OCI-LY7 (cell line): ENCODE results near the gene PDZD7. TPM values are rescaled to one million over a fixed set of nuclear protein-coding genes. Genes with fewer than 3 reads are reported as not detected.

ENCODE experiments used
- BruUV-seq: library from RNA; stranded (reverse); fragments of 400-500 nt; replicated peaks from 2 replicates; lab custom pipeline; 2021; lab: Mats Ljungman, UMichigan
- CTCF ChIA-PET: fragments of 300-600 bp; sonication (Branson Sonifier 250); formaldehyde crosslinking; loops from one replicate; lab custom pipeline; 2022; ENCODE audit warnings: antibody characterized with exemption; ENCODE audit not compliant: unreplicated experiment; lab: Charles Lee
- POLR2A ChIA-PET: fragments of 300-600 bp; sonication (Branson Sonifier 250); formaldehyde crosslinking; loops from one replicate; lab custom pipeline; 2022; ENCODE audit warnings: antibody characterized with exemption; lab: Charles Lee
- DNase-seq: peaks from one replicate; pipeline ENCODE4 v3.0.0-alpha.2; 2015; ENCODE audit warnings: low spot score
- H2AFZ ChIP-seq: fragments of 200-600 bp; sonication (generic), shearing (Covaris generic); 2 replicates; pipeline ENCODE4 v1.6.1; 2014; ENCODE audit warnings: mild to moderate bottlenecking, antibody characterized with exemption, low read length, moderate library complexity
- H3K27ac ChIP-seq: fragments of 200-600 bp; sonication (generic); 2 replicates; pipeline ENCODE4 v1.5.1; 2014; ENCODE audit warnings: mixed run types, low read depth, mild to moderate bottlenecking, moderate library complexity, low read length, inconsistent platforms; ENCODE audit not compliant: poor library complexity, severe bottlenecking
- H3K36me3 ChIP-seq: fragments of 200-600 bp; sonication (generic); 2 replicates; pipeline ENCODE4 v1.6.1; 2014; ENCODE audit warnings: mild to moderate bottlenecking, antibody characterized with exemption, low read length, moderate library complexity, mixed read lengths; ENCODE audit not compliant: insufficient read depth
- H3K4me1 ChIP-seq: fragments of 200-600 bp; sonication (generic); 2 replicates; pipeline ENCODE4 v1.5.1; 2014; ENCODE audit warnings: mild to moderate bottlenecking, low read length; ENCODE audit not compliant: insufficient read depth, poor library complexity, severe bottlenecking
- H3K4me2 ChIP-seq: fragments of 200-600 bp; sonication (generic); 2 replicates; pipeline ENCODE4 v1.6.1; 2014; ENCODE audit warnings: mild to moderate bottlenecking, low read length
- H3K4me3 ChIP-seq: fragments of 200-600 bp; sonication (generic); 2 replicates; pipeline ENCODE4 v1.5.1; 2014; ENCODE audit warnings: mild to moderate bottlenecking, low read depth, low read length; ENCODE audit not compliant: poor library complexity, severe bottlenecking
- H3K79me2 ChIP-seq: fragments of 200-600 bp; sonication (generic); 2 replicates; pipeline ENCODE4 v1.6.1; 2016; ENCODE audit warnings: low read depth, mild to moderate bottlenecking, low read length, moderate library complexity, mixed read lengths; ENCODE audit not compliant: insufficient read depth
- H3K9me2 ChIP-seq: fragments of 200-600 bp; sonication (generic); 2 replicates; pipeline ENCODE4 v1.6.1; 2016; ENCODE audit warnings: mild to moderate bottlenecking, low read length, mixed read lengths; ENCODE audit not compliant: insufficient read depth
- H3K9me3 ChIP-seq: fragments of 200-600 bp; sonication (generic); 2 replicates; pipeline ENCODE4 v1.6.1; 2014; ENCODE audit warnings: mild to moderate bottlenecking, mixed run types, low read length, mixed read lengths
- H4K20me1 ChIP-seq: fragments of 200-600 bp; sonication (generic); 2 replicates; pipeline ENCODE4 v1.6.1; 2014; ENCODE audit warnings: mild to moderate bottlenecking, antibody characterized with exemption, low read length, moderate library complexity, mixed read lengths; ENCODE audit not compliant: insufficient read depth
- CTCF ChIP-seq: fragments of 200-600 bp; sonication (generic); conservative IDR thresholded peaks from 2 replicates; pipeline ENCODE4 v1.5.1; 2014; ENCODE audit warnings: mild to moderate bottlenecking, antibody characterized with exemption, low read length, moderate library complexity, mixed read lengths
- EZH2phosphoT487 ChIP-seq: fragments of 200-600 bp; sonication (generic); IDR thresholded peaks from 2 replicates; pipeline ENCODE4 v1.6.1; 2018; ENCODE audit warnings: low read depth, borderline replicate concordance, mild to moderate bottlenecking, mixed run types, antibody characterized with exemption, low read length, moderate library complexity, mixed read lengths
- intact Hi-C: fragments of 100-400 bp; cut with micrococcal nuclease; formaldehyde crosslinking; loops from one replicate; pipeline ENCODE4 v1.10.0; 2022; ENCODE audit not compliant: unreplicated experiment
- total RNA-seq, 2 experiments: library from RNA; depleted of rRNA in 1 of 2; stranded (reverse); fragments of >200 nt in 1 of 2; shearing (Covaris generic) in 1 of 2; gene quantifications; 2 replicates each; pipeline ENCODE4 v1.2.3, GENCODE V29; 2014 to 2022

PDZD7 gene
- total RNA-seq, 2 experiments from 2014 or later, result 1.6 to 2.1 TPM

GRCh38 chr10:101054876-101055275 is 23.9 kb upstream of the PDZD7 start:
- Histone ChIP-seq H3K9me3 (no peaks in the 10 kb centered on the region), H3K4me1 (peaks cover 78% of the 10 kb centered on the region), H3K27ac (no peak overlapping the region), H3K4me3 (no peak overlapping the region), H4K20me1 (peaks cover 13% of the 10 kb centered on the region; the same call in 1 of the 2 replicates), H2AFZ (no peak overlapping the region), H3K79me2 (peaks cover 66% of the 10 kb centered on the region), H3K9me2 (no peaks in the 10 kb centered on the region), H3K36me3 (peaks cover 48% of the 10 kb centered on the region), H3K4me2 (peak overlapping the region; percentile 76; the same call in 1 of the 2 replicates)
- no peak for DNase-seq
- intact Hi-C loops, result loop anchor here (5.0 kb wide), 1 partner anchor 87 kb away; no protein-coding TSS in a partner anchor
- ChIA-PET POLR2A (interaction anchor here (1.0 to 1.3 kb wide), 2 partner anchors 10 to 12 kb away, joined by 5 read pairs; no protein-coding TSS in a partner anchor), CTCF (no interaction called here)
- no peak for TF ChIP-seq EZH2phosphoT487
- no peak for TF ChIP-seq CTCF
- BruUV-seq, result no TSS peak

GRCh38 chr10:101054351-101054750 is 23.4 kb upstream of the PDZD7 start:
- H3K9me3 ChIP-seq, result no peaks in the 10 kb centered on the region
- no peaks in the 10 kb centered on the region for H3K9me2 ChIP-seq
- no peak overlapping the region for H2AFZ ChIP-seq
- CTCF ChIA-PET, result no interaction called here
- intact Hi-C loops, result no loop called here
- peaks cover 43% of the 10 kb centered on the region for H3K36me3 ChIP-seq
- H3K79me2 ChIP-seq, result peaks cover 61% of the 10 kb centered on the region
- peaks cover 76% of the 10 kb centered on the region for H3K4me1 ChIP-seq
- no peak overlapping the region for H3K4me3 ChIP-seq
- BruUV-seq, result no TSS peak
- DNase-seq, result no peak
- TF ChIP-seq CTCF, result no peak
- TF ChIP-seq EZH2phosphoT487, result no peak
- no peak overlapping the region for H3K27ac ChIP-seq
- H3K4me2 ChIP-seq, result 0 out of 2 replicates have a peak overlapping the region, but pooled peaks have one; percentile 76
- POLR2A ChIA-PET, result interaction anchor here (1.0 kb wide), 1 partner anchor 11 kb away, joined by 5 read pairs; no protein-coding TSS in a partner anchor
- H4K20me1 ChIP-seq, result peaks cover 13% of the 10 kb centered on the region; the same call in 1 of the 2 replicates

- DNase-seq, result no peak
- H4K20me1 ChIP-seq, result peaks cover 13% of the 10 kb centered on the region; the same call in 1 of the 2 replicates
- no peaks in the 10 kb centered on the region for H3K9me2 ChIP-seq
- no peak overlapping the region for H2AFZ ChIP-seq
- no TSS peak for BruUV-seq
- H3K4me1 ChIP-seq, result peaks cover 70% of the 10 kb centered on the region
- TF ChIP-seq EZH2phosphoT487 (no peak), CTCF (no peak)
- no peak overlapping the region for H3K4me2 ChIP-seq
- no peaks in the 10 kb centered on the region for H3K9me3 ChIP-seq
- intact Hi-C loops, result no loop called here
- H3K4me3 ChIP-seq, result no peak overlapping the region
- CTCF ChIA-PET, result interaction anchor here (1.0 kb wide), 2 partner anchors 8 to 707 kb away, joined by 3 read pairs; partner anchors contain the start of gene KAZALD1
- POLR2A ChIA-PET, result no interaction called here
- peaks cover 53% of the 10 kb centered on the region for H3K79me2 ChIP-seq
- H3K36me3 ChIP-seq, result peaks cover 39% of the 10 kb centered on the region
- H3K27ac ChIP-seq, result no peak overlapping the region
Measured at GRCh38 chr10:101053516-101053915, 22.6 kb upstream of the PDZD7 start.
